HepG2 (cell line): Measurements from ENCODE around the gene EFNA2. TPM values are rescaled to one million over a fixed set of nuclear protein-coding genes. Genes with fewer than 3 reads are reported as not detected.
A peak's percentile ranks its signal among the peaks of the same experiment; 100 is the strongest.

Experiments
- CHCHD3 ChIP-seq: sonication (generic); formaldehyde crosslinking; IDR thresholded peaks from 2 replicates; pipeline ENCODE4 v1.8.0; 2022; ENCODE audit warnings: mild to moderate bottlenecking, missing genetic modification reagents, moderate library complexity
- DZIP1 ChIP-seq: sonication (generic); formaldehyde crosslinking; IDR thresholded peaks from 2 replicates; pipeline ENCODE4 v1.5.0; 2020; ENCODE audit warnings: mild to moderate bottlenecking, missing genetic modification reagents
- HDAC1 ChIP-seq: sonication (generic); formaldehyde crosslinking; IDR thresholded peaks from 2 replicates; pipeline ENCODE4 v1.5.1; 2020; ENCODE audit warnings: mild to moderate bottlenecking, missing genetic modification reagents
- SAP130 ChIP-seq: IDR thresholded peaks from 2 replicates; pipeline ENCODE4 v1.6.1; 2016; ENCODE audit warnings: low read depth
- SIX4 ChIP-seq: sonication (generic); formaldehyde crosslinking; IDR thresholded peaks from 2 replicates; pipeline ENCODE4 v1.4.0; 2020; ENCODE audit warnings: missing genetic modification reagents
- TEAD3 ChIP-seq: optimal IDR thresholded peaks from 2 replicates; pipeline ENCODE3; 2016; ENCODE audit warnings: borderline replicate concordance
- THAP9 ChIP-seq: sonication (generic); formaldehyde crosslinking; IDR thresholded peaks from 2 replicates; pipeline ENCODE4; 2020; ENCODE audit warnings: missing genetic modification reagents, mild to moderate bottlenecking, borderline replicate concordance
- YEATS4 ChIP-seq: sonication (generic); formaldehyde crosslinking; IDR thresholded peaks from 2 replicates; pipeline ENCODE4 v1.4.0; 2020; ENCODE audit warnings: missing genetic modification reagents, borderline replicate concordance
- ZFP41 ChIP-seq: sonication (generic); formaldehyde crosslinking; IDR thresholded peaks from 2 replicates; pipeline ENCODE4 v1.4.0; 2020; ENCODE audit warnings: mild to moderate bottlenecking, missing genetic modification reagents, borderline replicate concordance
- ZFP91 ChIP-seq: sonication (generic); formaldehyde crosslinking; IDR thresholded peaks from 2 replicates; pipeline ENCODE4 v1.9.0; 2022; ENCODE audit warnings: missing genetic modification reagents, mild to moderate bottlenecking, borderline replicate concordance
- ZNF101 ChIP-seq: sonication (generic); formaldehyde crosslinking; IDR thresholded peaks from 2 replicates; pipeline ENCODE4 v1.4.0; 2020; ENCODE audit warnings: mild to moderate bottlenecking, low read depth, missing genetic modification reagents, borderline replicate concordance
- ZNF225 ChIP-seq: sonication (generic); formaldehyde crosslinking; IDR thresholded peaks from 2 replicates; pipeline ENCODE4 v1.4.0; 2020; ENCODE audit warnings: mild to moderate bottlenecking, missing genetic modification reagents
- ZNF235 ChIP-seq: sonication (generic); formaldehyde crosslinking; IDR thresholded peaks from 2 replicates; pipeline ENCODE4 v1.8.1; 2023; ENCODE audit warnings: mild to moderate bottlenecking, missing genetic modification reagents, borderline replicate concordance
- ZNF572 ChIP-seq: sonication (generic); formaldehyde crosslinking; IDR thresholded peaks from 2 replicates; pipeline ENCODE4 v1.5.1; 2020; ENCODE audit warnings: mild to moderate bottlenecking, missing genetic modification reagents
- ZNF577 ChIP-seq: sonication (generic); formaldehyde crosslinking; IDR thresholded peaks from 2 replicates; pipeline ENCODE4 v1.4.0; 2020; ENCODE audit warnings: mild to moderate bottlenecking, low read depth, missing genetic modification reagents, borderline replicate concordance
- ZNF619 ChIP-seq: sonication (generic); formaldehyde crosslinking; IDR thresholded peaks from 2 replicates; pipeline ENCODE4 v1.4.0; 2020; ENCODE audit warnings: mild to moderate bottlenecking, missing genetic modification reagents
- ZNF776 ChIP-seq: sonication (generic); formaldehyde crosslinking; IDR thresholded peaks from 2 replicates; pipeline ENCODE4 v1.4.0; 2020; ENCODE audit warnings: mild to moderate bottlenecking, missing genetic modification reagents
- ZNF800 ChIP-seq: sonication (generic); formaldehyde crosslinking; IDR thresholded peaks from 2 replicates; pipeline ENCODE4 v1.4.0; 2020; ENCODE audit warnings: missing genetic modification reagents
- polyA plus RNA-seq, 8 experiments: library from polyadenylated mRNA; depleted of rRNA in 3 of 8; stranded (reverse) in 7 of 8; unstranded in 1 of 8; fragments of >200 nt; fragmentation: Illumina TruSeq in 4 of 8; extraction: Trizol in 4 of 8; gene quantifications; 2 replicates each; pipeline versions ENCODE4 v1.2.1 to v1.2.3, GENCODE V29; 2011 to 2016; ENCODE audit warnings: low read depth in 4 of 8, missing spikeins in 1 of 8, mixed read lengths in 1 of 8; ENCODE audit not compliant: insufficient read depth in 1 of 8
- total RNA-seq, 5 experiments: library from RNA; depleted of rRNA; stranded (reverse); fragments of >200 nt; fragmentation: Illumina TruSeq; extraction: Trizol; gene quantifications; 2 replicates each; pipeline ENCODE4 v1.2.3, GENCODE V29; 2016; ENCODE audit warnings: low read depth in 1 of 5

The EFNA2 gene
- total and polyA plus RNA-seq, 2 of the 13 experiments (the other 11 are each of a cell fraction or from before 2014, with no cell fraction given) = 6.0 to 9.9 TPM

GRCh38 chr19:1238369-1239303, 47.0 kb upstream of the EFNA2 start (continued):
- TF ChIP-seq ZFP41 (CRISPR knock-in tag) = 0 out of 2 replicates have a peak, but pooled peaks have one; percentile 59
- peak; percentile 81; the same call in 1 of the 2 replicates for TF ChIP-seq ZNF225
- peak; percentile 80; the same call in 1 of the 2 replicates for TF ChIP-seq DZIP1 (CRISPR knock-in tag)
- TF ChIP-seq ZNF572 (CRISPR knock-in tag) = peak; percentile 76; the same call in 1 of the 2 replicates
- TF ChIP-seq ZNF776 (CRISPR knock-in tag) = peak; percentile 61; the same call in 1 of the 2 replicates
- peak; percentile 59; the same call in 1 of the 2 replicates for TF ChIP-seq ZFP91
- 0 out of 2 replicates have a peak, but pooled peaks have one; percentile 14 for TF ChIP-seq HDAC1 (CRISPR knock-in tag)
- no peak for TF ChIP-seq CHCHD3
- TF ChIP-seq ZNF577 (CRISPR knock-in tag) = no peak
- TF ChIP-seq YEATS4 (CRISPR knock-in tag) = peak; percentile 27; the same call in 1 of the 2 replicates
- 0 out of 2 replicates have a peak, but pooled peaks have one; percentile 63 for TF ChIP-seq ZNF619
- no peak for TF ChIP-seq ZNF800 (CRISPR knock-in tag)
- TF ChIP-seq SIX4 (CRISPR knock-in tag) = no peak
- peak; percentile 68; the same call in 1 of the 2 replicates for TF ChIP-seq THAP9
- peak; percentile 28; the same call in 1 of the 2 replicates for TF ChIP-seq SAP130 (CRISPR knock-in tag)
- no peak for TF ChIP-seq ZNF235 (CRISPR knock-in tag)
- TF ChIP-seq ZNF101 (CRISPR knock-in tag) = 0 out of 2 replicates have a peak, but pooled peaks have one; percentile 32
- TF ChIP-seq TEAD3 (CRISPR knock-in tag) = peak; percentile 4
